ENCODE measurements around the gene TNNT1.
A peak's percentile ranks its signal among the peaks of the same experiment; 100 is the strongest.

TNNT1 gene

DNA sequence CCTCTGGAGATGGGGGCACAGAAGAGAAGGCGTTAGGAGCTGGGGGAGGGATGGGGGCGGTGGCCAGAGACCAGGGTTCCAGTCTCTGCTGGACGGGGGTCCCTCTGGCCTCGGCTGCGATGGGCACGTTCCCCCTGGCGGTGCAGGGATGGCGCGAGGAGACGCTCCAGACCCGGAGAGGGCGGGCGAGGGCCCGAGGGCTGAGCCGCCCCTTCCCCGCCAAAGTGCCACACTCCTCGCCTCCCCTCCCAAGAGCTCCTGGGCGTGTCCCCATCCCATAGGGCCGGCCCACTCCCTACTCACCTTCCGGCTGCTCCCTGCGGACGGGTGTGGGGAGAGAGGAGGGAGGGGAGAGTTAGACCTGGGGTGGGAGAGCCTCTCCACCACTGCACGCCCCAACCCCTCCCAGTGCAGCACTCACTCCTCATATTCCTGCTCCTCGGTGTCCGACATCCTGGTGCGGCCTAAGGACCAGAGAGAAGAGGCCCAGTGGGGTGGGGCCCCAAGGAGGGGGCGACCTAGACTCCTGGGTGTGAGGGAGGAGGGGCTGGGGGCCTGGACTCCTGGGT lies 2.2 kb downstream of the TNNT1 start:
- Histone ChIP-seq H4K20me1 (ENCODE audit: insufficient read depth, low read length) (no peaks in the 10 kb centered on the region), H3K9ac (ENCODE audit: low read depth, low read length) (no peak overlapping the region), H3K36me3 (ENCODE audit: insufficient read depth, low read length) (no peaks in the 10 kb centered on the region), H3K4me2 (ENCODE audit: insufficient read depth, low read length) (no peak overlapping the region), H3K27ac (ENCODE audit: low read length) (no peak overlapping the region), H3K4me1 (ENCODE audit: insufficient read depth, low read length) (no peaks in the 10 kb centered on the region), H2AFZ (ENCODE audit: low read depth, low read length) (no peak overlapping the region), H3K9me3 (ENCODE audit: insufficient read depth, low read length, severe bottlenecking) (no peaks in the 10 kb centered on the region), H3K79me2 (ENCODE audit: insufficient read depth, low read length) (no peaks in the 10 kb centered on the region), H3K4me3 (ENCODE audit: low read depth in 1 of 2, low read length in 2 of 2) (no peak overlapping the region), H3K27me3 (ENCODE audit: insufficient read depth, low read length, poor library complexity) (peaks cover 13% of the 10 kb centered on the region)
- ATAC-seq (ENCODE audit: insufficient read depth, low read depth): peak; percentile 52; the same call in 2 of the 3 replicates
- no peak for DNase-seq
- TF ChIP-seq, protein P1, sequence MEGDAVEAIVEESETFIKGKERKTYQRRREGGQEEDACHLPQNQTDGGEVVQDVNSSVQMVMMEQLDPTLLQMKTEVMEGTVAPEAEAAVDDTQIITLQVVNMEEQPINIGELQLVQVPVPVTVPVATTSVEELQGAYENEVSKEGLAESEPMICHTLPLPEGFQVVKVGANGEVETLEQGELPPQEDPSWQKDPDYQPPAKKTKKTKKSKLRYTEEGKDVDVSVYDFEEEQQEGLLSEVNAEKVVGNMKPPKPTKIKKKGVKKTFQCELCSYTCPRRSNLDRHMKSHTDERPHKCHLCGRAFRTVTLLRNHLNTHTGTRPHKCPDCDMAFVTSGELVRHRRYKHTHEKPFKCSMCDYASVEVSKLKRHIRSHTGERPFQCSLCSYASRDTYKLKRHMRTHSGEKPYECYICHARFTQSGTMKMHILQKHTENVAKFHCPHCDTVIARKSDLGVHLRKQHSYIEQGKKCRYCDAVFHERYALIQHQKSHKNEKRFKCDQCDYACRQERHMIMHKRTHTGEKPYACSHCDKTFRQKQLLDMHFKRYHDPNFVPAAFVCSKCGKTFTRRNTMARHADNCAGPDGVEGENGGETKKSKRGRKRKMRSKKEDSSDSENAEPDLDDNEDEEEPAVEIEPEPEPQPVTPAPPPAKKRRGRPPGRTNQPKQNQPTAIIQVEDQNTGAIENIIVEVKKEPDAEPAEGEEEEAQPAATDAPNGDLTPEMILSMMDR (IDR thresholded peaks at IDR 0.05; ENCODE audit: borderline replicate concordance, extremely low read depth, low read length, poor library complexity, severe bottlenecking): no peak
- TF ChIP-seq EZH2 (IDR thresholded peaks at IDR 0.05; ENCODE audit: borderline replicate concordance, low read depth, low read length, severe bottlenecking): no peak

DNA sequence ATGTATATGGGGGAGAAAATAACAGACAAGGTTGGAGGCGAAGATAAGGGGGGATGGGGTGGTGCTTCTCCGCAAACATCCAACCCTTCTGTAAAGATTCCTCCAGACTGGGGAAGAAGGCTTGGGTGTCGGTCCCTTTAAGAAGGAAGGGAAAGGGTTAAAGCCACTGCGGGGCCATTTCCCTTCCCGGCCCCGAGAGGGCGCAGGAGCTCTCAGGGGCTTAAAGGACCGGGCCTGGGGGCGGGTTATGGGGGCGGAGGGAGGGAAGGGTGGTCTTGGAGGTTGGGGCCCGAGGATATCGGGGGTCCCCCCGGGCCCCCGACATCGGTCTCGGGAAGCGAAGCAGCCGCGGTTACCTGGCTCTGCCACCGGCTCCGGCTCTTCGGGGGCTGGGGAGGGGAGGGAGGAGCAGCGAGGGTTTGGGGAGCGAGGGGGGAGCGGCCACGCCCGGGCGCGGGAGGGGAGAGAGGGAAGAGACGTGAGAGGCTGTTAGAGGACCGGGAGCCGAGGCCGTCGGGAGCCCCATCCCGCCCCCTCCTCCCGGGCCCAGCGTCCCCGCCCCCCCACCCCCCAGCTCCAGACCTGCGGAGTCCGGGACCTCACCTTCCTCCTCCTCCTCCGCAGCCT lies 2.8 kb downstream of the TNNT1 start:
- Histone ChIP-seq H3K9ac (ENCODE audit: low read depth, low read length) (no peak overlapping the region), H3K4me3 (ENCODE audit: low read depth in 1 of 2, low read length in 2 of 2) (no peak overlapping the region), H3K27me3 (ENCODE audit: insufficient read depth, low read length, poor library complexity) (peaks cover 13% of the 10 kb centered on the region), H3K36me3 (ENCODE audit: insufficient read depth, low read length) (no peaks in the 10 kb centered on the region), H3K79me2 (ENCODE audit: insufficient read depth, low read length) (no peaks in the 10 kb centered on the region), H3K9me3 (ENCODE audit: insufficient read depth, low read length, severe bottlenecking) (no peaks in the 10 kb centered on the region), H3K4me1 (ENCODE audit: insufficient read depth, low read length) (no peaks in the 10 kb centered on the region), H2AFZ (ENCODE audit: low read depth, low read length) (no peak overlapping the region), H3K27ac (ENCODE audit: low read length) (no peak overlapping the region), H3K4me2 (ENCODE audit: insufficient read depth, low read length) (no peak overlapping the region), H4K20me1 (ENCODE audit: insufficient read depth, low read length) (0 out of 2 replicates have a peak, but pooled peaks cover under 1% of the 10 kb centered on the region)
- ATAC-seq (ENCODE audit: insufficient read depth, low read depth) (peak; percentile 43; the same call in 1 of the 3 replicates), DNase-seq (peak; percentile 49)
- TF ChIP-seq EZH2 (IDR thresholded peaks at IDR 0.05; ENCODE audit: borderline replicate concordance, low read depth, low read length, severe bottlenecking): no peak
- TF ChIP-seq, protein P1 (IDR thresholded peaks at IDR 0.05; ENCODE audit: borderline replicate concordance, extremely low read depth, low read length, poor library complexity, severe bottlenecking): peak; percentile 65

DNA sequence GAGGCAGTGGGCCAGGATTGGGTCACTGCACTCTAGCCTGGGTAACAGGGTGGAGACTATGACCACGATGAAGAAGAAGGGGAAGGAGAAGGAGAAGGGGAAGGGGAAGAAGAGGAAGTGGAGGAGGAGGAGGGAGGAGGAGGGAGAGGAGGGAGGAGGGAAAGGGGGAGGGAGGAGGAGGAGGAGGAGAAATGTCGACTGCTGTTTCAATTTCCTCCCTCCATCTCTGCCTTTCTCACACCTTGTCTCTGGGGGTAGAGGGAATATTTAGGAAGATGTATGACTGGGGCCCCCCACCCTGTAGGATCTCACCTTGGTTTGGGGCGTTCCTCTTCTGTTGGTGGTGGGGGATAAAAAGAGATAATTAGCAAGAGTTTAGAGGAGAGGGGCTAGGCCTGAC lies 3.8 kb downstream of the TNNT1 start:
- ATAC-seq (ENCODE audit: insufficient read depth, low read depth) (no peak), DNase-seq (no peak)
- Histone ChIP-seq H3K4me2 (ENCODE audit: insufficient read depth, low read length) (no peak overlapping the region), H3K79me2 (ENCODE audit: insufficient read depth, low read length) (no peaks in the 10 kb centered on the region), H3K36me3 (ENCODE audit: insufficient read depth, low read length) (no peaks in the 10 kb centered on the region), H3K27me3 (ENCODE audit: insufficient read depth, low read length, poor library complexity) (peaks cover 13% of the 10 kb centered on the region), H4K20me1 (ENCODE audit: insufficient read depth, low read length) (0 out of 2 replicates have a peak, but pooled peaks cover 3% of the 10 kb centered on the region), H3K27ac (ENCODE audit: low read length) (no peak overlapping the region), H3K4me3 (ENCODE audit: low read depth in 1 of 2, low read length in 2 of 2) (no peak overlapping the region), H2AFZ (ENCODE audit: low read depth, low read length) (no peak overlapping the region), H3K4me1 (ENCODE audit: insufficient read depth, low read length) (no peaks in the 10 kb centered on the region), H3K9ac (ENCODE audit: low read depth, low read length) (no peak overlapping the region), H3K9me3 (ENCODE audit: insufficient read depth, low read length, severe bottlenecking) (no peaks in the 10 kb centered on the region)
- TF ChIP-seq, protein P1 (IDR thresholded peaks at IDR 0.05; ENCODE audit: borderline replicate concordance, extremely low read depth, low read length, poor library complexity, severe bottlenecking): no peak
- no peak for TF ChIP-seq EZH2 (IDR thresholded peaks at IDR 0.05; ENCODE audit: borderline replicate concordance, low read depth, low read length, severe bottlenecking)
